Neural cell (in vitro differentiated cells): ENCODE data around the gene ATP6V1B1. TPM values are rescaled to one million over a fixed set of nuclear protein-coding genes. Genes with fewer than 3 reads are reported as not detected.

ENCODE experiments used
- H2AFZ ChIP-seq: fragments of 200-600, 300-800 bp; sonication (generic), shearing (Covaris generic); 2 replicates; pipeline ENCODE4 v1.6.0; 2014; ENCODE audit warnings: low read depth, mild to moderate bottlenecking, antibody characterized with exemption, low read length, moderate library complexity
- H3F3A ChIP-seq: fragments of 200-600 bp; shearing (Covaris generic); 2 replicates; pipeline ENCODE4 v1.6.1; 2016; ENCODE audit warnings: mild to moderate bottlenecking, moderate library complexity, mixed read lengths, antibody characterized with exemption, low read length; ENCODE audit not compliant: insufficient read depth, poor library complexity, severe bottlenecking
- H3K27ac ChIP-seq: fragments of 200-600, 300-800 bp; sonication (generic), shearing (Covaris generic); 2 replicates; pipeline ENCODE4 v1.5.1; 2014; ENCODE audit warnings: mild to moderate bottlenecking, low read length, moderate library complexity
- H3K27me3 ChIP-seq: fragments of 300-800, 200-600 bp; sonication (generic), shearing (Covaris generic); 2 replicates; pipeline ENCODE4 v1.6.0; 2014; ENCODE audit warnings: mild to moderate bottlenecking, low read depth, low read length, moderate library complexity; ENCODE audit not compliant: insufficient read depth
- H3K36me3 ChIP-seq: fragments of 300-800, 200-600 bp; sonication (generic), shearing (Covaris generic); 2 replicates; pipeline ENCODE4 v1.5.1; 2014; ENCODE audit warnings: mild to moderate bottlenecking, antibody characterized with exemption, low read length, moderate library complexity; ENCODE audit not compliant: insufficient read depth
- H3K4me2 ChIP-seq: fragments of 300-800, 200-600 bp; sonication (generic), shearing (Covaris generic); 2 replicates; pipeline ENCODE4 v1.6.0; 2014; ENCODE audit warnings: mild to moderate bottlenecking, low read length
- H3K4me3 ChIP-seq: fragments of 300-800, 200-600 bp; sonication (generic), shearing (Covaris generic); 2 replicates; pipeline ENCODE4 v1.5.1; 2014; ENCODE audit warnings: mild to moderate bottlenecking, low read length, moderate library complexity
- H3K79me2 ChIP-seq: fragments of 200-600 bp; shearing (Covaris generic); replicated peaks from 2 replicates; pipeline ENCODE4 v1.6.0; 2014; ENCODE audit warnings: mild to moderate bottlenecking, low read length, moderate library complexity; ENCODE audit not compliant: insufficient read depth
- H3K9ac ChIP-seq: fragments of 300-800, 200-600 bp; sonication (generic), shearing (Covaris generic); 2 replicates; pipeline ENCODE4 v1.6.1; 2016; ENCODE audit warnings: mild to moderate bottlenecking, low read length, mixed read lengths
- H3K9me2 ChIP-seq: fragments of 200-600 bp; shearing (Covaris generic); 2 replicates; pipeline ENCODE4 v1.6.1; 2016; ENCODE audit warnings: mild to moderate bottlenecking, low read length, mixed read lengths; ENCODE audit not compliant: insufficient read depth
- H3K9me3 ChIP-seq: fragments of 200-600, 300-800 bp; sonication (generic), shearing (Covaris generic); 2 replicates; pipeline ENCODE4 v1.6.1; 2016; ENCODE audit warnings: mild to moderate bottlenecking, mixed run types, low read length, moderate library complexity, mixed read lengths
- H4K20me1 ChIP-seq: fragments of 200-600 bp; shearing (Covaris generic); 2 replicates; pipeline ENCODE4 v1.6.1; 2016; ENCODE audit warnings: mild to moderate bottlenecking, mixed run types; ENCODE audit not compliant: insufficient read depth
- EP300 ChIP-seq: fragments of 450-650 bp; conservative IDR thresholded peaks from 2 replicates; pipeline ENCODE4 v1.6.1; 2014; ENCODE audit warnings: antibody characterized with exemption, mild to moderate bottlenecking, moderate library complexity; ENCODE audit not compliant: poor library complexity, severe bottlenecking
- EZH2 ChIP-seq: fragments of 200-600, 300-800 bp; shearing (Covaris generic), sonication (generic); IDR thresholded peaks from 2 replicates; pipeline ENCODE4 v1.6.1; 2014; ENCODE audit warnings: antibody characterized with exemption, low read length, borderline replicate concordance, mild to moderate bottlenecking; ENCODE audit not compliant: insufficient read depth, poor library complexity, severe bottlenecking
- MXI1 ChIP-seq: fragments of 450-650 bp; conservative IDR thresholded peaks from 2 replicates; pipeline ENCODE4 v1.6.1; 2014; ENCODE audit warnings: antibody characterized with exemption, mild to moderate bottlenecking; ENCODE audit not compliant: poor library complexity, severe bottlenecking
- POLR2AphosphoS5 ChIP-seq: IDR thresholded peaks from 2 replicates; pipeline ENCODE4 v1.6.1; 2012
- RAD21 ChIP-seq: fragments of 450-650 bp; conservative IDR thresholded peaks from 2 replicates; pipeline ENCODE4 v1.6.1; 2014; ENCODE audit warnings: antibody characterized with exemption, mild to moderate bottlenecking, moderate library complexity
- SMC3 ChIP-seq: fragments of 450-650 bp; conservative IDR thresholded peaks from 2 replicates; pipeline ENCODE4 v1.6.1; 2014; ENCODE audit warnings: antibody characterized with exemption, mild to moderate bottlenecking, moderate library complexity; ENCODE audit not compliant: poor library complexity
- TAF1 ChIP-seq: IDR thresholded peaks from 2 replicates; pipeline ENCODE4 v1.6.1; 2012; ENCODE audit warnings: low read depth
- polyA plus RNA-seq: library from polyadenylated mRNA; depleted of rRNA; stranded (reverse); fragments of >200 nt; gene quantifications from 2 replicates; pipeline ENCODE4 v1.2.3, GENCODE V29; 2014
- TF ChIP-seq, protein P1 (sequence below): fragments of 450-650 bp; IDR thresholded peaks from 2 replicates; pipeline ENCODE4 v1.5.1; 2014; ENCODE audit warnings: antibody characterized with exemption, mild to moderate bottlenecking, moderate library complexity; ENCODE audit not compliant: poor library complexity, severe bottlenecking
- TF ChIP-seq, protein P2 (sequence below): IDR thresholded peaks from 2 replicates; pipeline ENCODE4 v1.6.1; 2012; ENCODE audit warnings: borderline replicate concordance

ATP6V1B1 gene
- polyA plus RNA-seq, 1 donor from 2014 or later: 0.12 TPM

DNA sequence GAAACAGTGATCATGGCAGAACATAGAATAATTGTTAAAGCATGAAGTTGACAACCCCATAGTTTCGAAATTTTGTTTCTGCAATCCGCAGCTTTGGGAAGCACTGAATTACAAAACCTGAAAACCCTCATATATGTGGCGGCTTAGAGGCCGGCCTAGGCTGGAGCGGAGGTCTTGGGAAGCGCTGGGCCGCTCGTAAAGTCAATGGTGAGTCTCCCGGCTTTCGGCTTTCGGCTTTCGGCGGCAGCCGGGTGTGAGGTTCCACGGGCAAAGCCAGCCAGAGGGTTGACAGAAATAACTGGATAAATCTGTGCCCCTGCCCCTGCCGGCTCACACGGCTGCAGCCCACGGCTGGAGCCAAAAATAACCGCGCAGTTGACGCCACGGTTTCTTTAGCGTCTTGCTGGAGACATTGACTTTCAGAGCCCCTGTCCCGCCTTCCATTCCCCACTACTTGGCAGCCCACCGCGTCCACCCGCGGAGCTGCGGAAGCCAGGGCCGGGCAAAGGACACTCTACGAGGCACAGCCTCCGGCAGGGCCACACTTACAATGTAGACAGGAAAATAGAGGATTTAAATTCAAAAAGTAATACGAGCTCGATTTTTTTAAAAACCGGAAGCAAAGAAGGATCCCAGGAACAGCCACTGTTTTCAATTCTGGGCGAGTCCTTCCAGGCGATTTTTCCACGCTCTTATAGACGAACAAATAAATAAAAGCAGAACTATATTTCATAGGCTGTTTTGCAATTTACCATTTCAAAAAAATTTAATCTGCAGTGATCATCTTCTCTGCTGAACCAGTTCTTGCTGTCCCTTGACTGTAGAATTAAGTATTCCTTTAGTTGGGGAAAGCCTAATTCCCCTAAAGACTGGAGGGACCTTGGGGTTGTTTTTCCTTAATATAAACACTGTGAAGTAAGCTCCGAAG lies 28.3 kb upstream of the ATP6V1B1 start:
- H3K36me3 ChIP-seq: no peaks in the 10 kb centered on the region
- H3K27me3 ChIP-seq: peaks cover 95% of the 10 kb centered on the region
- H3F3A ChIP-seq: no peaks in the 10 kb centered on the region
- H3K9me3 ChIP-seq: peaks cover 14% of the 10 kb centered on the region
- no peak overlapping the region for H2AFZ ChIP-seq
- H3K9ac ChIP-seq: no peak overlapping the region
- H4K20me1 ChIP-seq: no peaks in the 10 kb centered on the region
- no peaks in the 10 kb centered on the region for H3K9me2 ChIP-seq
- no peak overlapping the region for H3K4me3 ChIP-seq
- H3K27ac ChIP-seq: no peak overlapping the region
- no peaks in the 10 kb centered on the region for H3K79me2 ChIP-seq
- no peak overlapping the region for H3K4me2 ChIP-seq
- peak; percentile 68 for TF ChIP-seq EZH2
- no peak for TF ChIP-seq RAD21

DNA sequence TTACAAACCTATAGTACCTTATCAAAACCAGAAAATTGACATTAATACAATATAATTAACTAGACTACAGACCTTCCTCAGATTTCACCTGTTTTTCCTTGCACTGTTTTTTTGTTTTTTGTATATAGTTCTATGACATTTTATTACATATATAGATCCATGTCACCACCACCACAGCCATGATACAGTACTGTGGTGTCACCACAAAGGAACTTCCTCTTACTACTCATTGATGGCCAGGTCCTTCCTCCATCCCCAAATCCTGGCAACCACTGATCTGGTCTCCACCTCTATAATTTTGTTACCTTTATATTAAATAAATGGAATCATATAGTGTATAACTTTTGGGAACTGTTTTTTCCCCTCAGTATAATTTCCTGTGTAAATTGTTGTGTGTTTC lies 19.4 kb upstream of the ATP6V1B1 start:
- H3K27me3 ChIP-seq: peaks cover 9% of the 10 kb centered on the region
- no peak overlapping the region for H3K4me2 ChIP-seq
- H3K9ac ChIP-seq: no peak overlapping the region
- no peak overlapping the region for H2AFZ ChIP-seq
- no peaks in the 10 kb centered on the region for H3K36me3 ChIP-seq
- H3K79me2 ChIP-seq: no peaks in the 10 kb centered on the region
- H3K4me3 ChIP-seq: no peak overlapping the region
- H3K27ac ChIP-seq: no peak overlapping the region
- H4K20me1 ChIP-seq: no peaks in the 10 kb centered on the region
- H3K9me2 ChIP-seq: no peaks in the 10 kb centered on the region
- peaks cover 3% of the 10 kb centered on the region for H3K9me3 ChIP-seq
- no peaks in the 10 kb centered on the region for H3F3A ChIP-seq
- TF ChIP-seq TAF1 (no peak), MXI1 (no peak), SMC3 (no peak), RAD21 (no peak), EZH2 (no peak), POLR2AphosphoS5 (no peak), EP300 (no peak)
- TF ChIP-seq, protein P1, sequence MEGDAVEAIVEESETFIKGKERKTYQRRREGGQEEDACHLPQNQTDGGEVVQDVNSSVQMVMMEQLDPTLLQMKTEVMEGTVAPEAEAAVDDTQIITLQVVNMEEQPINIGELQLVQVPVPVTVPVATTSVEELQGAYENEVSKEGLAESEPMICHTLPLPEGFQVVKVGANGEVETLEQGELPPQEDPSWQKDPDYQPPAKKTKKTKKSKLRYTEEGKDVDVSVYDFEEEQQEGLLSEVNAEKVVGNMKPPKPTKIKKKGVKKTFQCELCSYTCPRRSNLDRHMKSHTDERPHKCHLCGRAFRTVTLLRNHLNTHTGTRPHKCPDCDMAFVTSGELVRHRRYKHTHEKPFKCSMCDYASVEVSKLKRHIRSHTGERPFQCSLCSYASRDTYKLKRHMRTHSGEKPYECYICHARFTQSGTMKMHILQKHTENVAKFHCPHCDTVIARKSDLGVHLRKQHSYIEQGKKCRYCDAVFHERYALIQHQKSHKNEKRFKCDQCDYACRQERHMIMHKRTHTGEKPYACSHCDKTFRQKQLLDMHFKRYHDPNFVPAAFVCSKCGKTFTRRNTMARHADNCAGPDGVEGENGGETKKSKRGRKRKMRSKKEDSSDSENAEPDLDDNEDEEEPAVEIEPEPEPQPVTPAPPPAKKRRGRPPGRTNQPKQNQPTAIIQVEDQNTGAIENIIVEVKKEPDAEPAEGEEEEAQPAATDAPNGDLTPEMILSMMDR: no peak
- TF ChIP-seq, protein P2, sequence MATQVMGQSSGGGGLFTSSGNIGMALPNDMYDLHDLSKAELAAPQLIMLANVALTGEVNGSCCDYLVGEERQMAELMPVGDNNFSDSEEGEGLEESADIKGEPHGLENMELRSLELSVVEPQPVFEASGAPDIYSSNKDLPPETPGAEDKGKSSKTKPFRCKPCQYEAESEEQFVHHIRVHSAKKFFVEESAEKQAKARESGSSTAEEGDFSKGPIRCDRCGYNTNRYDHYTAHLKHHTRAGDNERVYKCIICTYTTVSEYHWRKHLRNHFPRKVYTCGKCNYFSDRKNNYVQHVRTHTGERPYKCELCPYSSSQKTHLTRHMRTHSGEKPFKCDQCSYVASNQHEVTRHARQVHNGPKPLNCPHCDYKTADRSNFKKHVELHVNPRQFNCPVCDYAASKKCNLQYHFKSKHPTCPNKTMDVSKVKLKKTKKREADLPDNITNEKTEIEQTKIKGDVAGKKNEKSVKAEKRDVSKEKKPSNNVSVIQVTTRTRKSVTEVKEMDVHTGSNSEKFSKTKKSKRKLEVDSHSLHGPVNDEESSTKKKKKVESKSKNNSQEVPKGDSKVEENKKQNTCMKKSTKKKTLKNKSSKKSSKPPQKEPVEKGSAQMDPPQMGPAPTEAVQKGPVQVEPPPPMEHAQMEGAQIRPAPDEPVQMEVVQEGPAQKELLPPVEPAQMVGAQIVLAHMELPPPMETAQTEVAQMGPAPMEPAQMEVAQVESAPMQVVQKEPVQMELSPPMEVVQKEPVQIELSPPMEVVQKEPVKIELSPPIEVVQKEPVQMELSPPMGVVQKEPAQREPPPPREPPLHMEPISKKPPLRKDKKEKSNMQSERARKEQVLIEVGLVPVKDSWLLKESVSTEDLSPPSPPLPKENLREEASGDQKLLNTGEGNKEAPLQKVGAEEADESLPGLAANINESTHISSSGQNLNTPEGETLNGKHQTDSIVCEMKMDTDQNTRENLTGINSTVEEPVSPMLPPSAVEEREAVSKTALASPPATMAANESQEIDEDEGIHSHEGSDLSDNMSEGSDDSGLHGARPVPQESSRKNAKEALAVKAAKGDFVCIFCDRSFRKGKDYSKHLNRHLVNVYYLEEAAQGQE: no peak
